Measurements from ENCODE around the gene TSPAN18.

The TSPAN18 gene

GRCh38 chr11:44876194-44876723 lies 149.5 kb downstream of the TSPAN18 start:
- DNase-seq, result no peak

DNA sequence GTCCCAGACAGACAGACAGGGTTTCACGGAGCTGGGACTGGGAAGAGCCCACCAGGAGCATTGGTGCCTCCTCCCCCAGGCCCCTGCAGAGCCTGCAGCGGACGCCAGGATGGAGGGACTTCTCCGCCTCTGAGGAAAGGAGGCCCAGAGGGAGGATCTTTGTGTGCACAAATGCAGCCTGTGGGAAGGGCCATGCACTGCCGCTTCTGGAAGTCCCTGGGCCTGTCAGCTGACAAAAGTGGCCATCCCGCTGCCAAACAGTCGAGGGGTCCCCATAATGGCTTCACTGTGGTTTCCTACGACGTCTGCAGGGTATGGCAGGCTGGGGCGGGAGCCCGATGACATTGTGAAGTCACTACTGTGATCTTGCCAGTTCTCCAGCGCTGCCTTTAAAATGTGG lies 150.1 kb downstream of the TSPAN18 start:
- no peak for DNase-seq

DNA sequence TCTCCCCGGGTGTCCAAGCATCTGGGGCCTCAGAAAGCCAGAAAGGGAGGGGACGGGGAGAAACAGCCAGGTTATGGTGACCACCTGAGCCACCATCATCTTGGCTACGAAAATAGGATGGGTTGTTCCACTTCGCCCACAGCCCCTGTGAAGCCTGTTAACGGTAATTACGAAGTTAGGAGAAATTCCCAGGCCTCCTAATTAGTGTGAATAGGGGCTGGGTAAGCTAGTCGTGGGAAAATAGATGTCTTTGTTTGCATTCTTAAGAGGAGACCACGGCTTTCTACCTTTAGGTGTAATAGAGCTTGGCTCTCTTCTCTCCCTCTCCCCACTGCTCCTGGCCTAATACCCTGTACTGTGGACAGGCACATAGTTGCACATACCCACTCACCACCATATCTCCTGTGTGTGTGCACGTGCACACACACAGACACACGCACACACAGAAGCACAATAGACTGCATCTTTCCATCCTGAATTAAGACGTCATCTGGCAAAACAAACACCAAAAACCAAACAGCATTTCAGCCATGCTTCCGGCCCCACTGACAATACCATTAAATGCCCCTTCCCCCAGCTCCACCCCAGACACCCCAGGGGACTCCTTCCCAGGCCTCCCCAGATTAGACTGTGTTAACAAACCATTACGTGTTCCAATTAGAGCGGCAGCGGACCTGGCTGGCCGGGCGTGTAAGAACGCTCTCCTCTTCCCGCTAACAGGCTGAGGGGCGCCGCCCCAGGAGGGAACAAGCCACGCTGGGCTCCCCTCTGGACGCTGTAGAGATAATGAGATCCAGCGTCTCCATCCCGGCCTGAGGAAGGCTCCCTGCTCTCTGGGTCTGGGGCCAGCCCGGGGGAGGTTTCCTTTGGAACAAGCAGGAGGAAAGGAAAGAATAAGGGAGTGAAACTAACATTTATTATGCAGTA lies 151.1 kb downstream of the TSPAN18 start:
- no peak for DNase-seq

GRCh38 chr11:44878711-44879110 lies 151.9 kb downstream of the TSPAN18 start:
- DNase-seq, result no peak

DNA sequence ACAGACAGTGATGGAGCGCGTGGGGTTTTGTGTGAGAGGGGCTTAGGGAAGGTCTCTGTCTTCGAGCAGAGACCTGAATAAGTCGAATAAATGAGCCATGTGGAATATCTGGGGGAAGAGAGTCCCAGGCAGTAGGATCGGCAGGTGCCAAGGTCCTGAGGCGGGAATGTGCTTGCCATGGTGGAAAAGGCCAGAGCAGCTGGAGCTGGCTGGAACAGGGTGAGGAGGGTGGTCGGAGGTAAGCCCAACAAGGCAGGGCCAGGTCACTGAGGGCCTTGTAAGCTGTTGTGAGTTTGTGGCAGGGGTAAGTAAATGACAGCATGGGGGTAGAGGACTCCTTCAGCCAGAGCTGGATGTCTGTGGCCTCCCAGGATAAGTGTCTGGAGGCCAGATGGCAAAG lies 152.7 kb downstream of the TSPAN18 start:
- DNase-seq, result no peak

- DNase-seq, result no peak
Measured at GRCh38 chr11:44880511-44880910, 153.7 kb downstream of the TSPAN18 start.

DNA sequence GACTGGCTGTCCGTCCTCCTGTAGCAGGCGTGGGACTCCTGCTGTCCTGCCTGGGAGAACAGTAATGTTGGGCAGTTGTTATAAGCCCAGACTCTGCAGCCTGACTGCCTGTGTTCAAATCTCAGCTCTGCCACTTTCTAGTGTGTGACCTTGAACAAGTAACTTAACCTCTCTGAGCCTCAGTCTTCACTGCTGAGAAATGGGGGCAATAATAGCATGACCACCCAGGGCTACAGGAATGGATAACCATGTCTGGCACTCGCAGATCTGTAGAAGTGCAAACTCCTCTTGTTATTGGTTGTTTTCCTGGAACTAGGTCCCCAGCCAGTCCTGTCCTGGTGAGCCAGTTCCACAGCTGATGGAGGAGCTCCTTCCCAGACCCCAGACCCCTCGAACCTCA lies 154.2 kb downstream of the TSPAN18 start:
- DNase-seq, result no peak

DNA sequence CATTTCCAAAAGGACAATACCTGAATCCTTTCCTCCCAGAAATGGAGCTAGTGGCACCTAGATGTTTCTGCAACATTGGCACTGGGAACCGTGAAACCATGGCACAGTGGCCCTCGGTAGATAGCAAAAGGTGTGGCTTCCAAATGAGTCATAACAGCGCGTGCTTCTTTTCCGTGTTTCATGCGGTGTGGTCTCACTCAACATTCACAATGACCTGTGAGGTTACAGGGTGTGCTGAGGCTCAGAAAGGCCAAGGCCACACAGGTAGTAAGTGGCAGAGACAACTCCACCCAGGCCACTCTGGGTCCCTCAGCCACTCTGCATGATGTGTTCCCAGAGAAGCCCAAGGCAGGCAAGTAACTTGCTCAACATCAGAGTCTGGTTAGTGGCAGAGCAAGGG lies 156.5 kb downstream of the TSPAN18 start:
- DNase-seq, result no peak

DNA sequence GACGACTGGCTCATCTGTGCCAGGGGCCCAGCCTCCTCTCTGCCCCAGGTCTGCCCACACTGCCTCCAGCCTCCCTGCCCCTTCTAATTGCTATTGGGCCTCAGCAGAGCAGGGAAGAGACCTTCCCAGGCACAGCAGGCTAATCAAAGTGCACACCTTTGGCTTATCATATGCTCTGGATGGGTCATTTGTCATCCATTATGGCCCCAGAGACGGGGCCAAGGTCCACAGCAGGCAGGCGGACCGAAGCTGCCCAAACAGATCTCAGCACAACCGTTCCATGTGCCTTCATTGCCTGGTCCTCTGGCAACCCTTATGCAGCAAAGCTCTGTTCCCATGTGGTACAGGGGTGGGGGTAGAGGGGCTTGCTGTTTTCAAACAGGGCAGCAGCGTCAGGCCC lies 157.3 kb downstream of the TSPAN18 start:
- no peak for DNase-seq

- DNase-seq, result no peak
Measured at GRCh38 chr11:44885065-44885810, 158.5 kb downstream of the TSPAN18 start.

DNA sequence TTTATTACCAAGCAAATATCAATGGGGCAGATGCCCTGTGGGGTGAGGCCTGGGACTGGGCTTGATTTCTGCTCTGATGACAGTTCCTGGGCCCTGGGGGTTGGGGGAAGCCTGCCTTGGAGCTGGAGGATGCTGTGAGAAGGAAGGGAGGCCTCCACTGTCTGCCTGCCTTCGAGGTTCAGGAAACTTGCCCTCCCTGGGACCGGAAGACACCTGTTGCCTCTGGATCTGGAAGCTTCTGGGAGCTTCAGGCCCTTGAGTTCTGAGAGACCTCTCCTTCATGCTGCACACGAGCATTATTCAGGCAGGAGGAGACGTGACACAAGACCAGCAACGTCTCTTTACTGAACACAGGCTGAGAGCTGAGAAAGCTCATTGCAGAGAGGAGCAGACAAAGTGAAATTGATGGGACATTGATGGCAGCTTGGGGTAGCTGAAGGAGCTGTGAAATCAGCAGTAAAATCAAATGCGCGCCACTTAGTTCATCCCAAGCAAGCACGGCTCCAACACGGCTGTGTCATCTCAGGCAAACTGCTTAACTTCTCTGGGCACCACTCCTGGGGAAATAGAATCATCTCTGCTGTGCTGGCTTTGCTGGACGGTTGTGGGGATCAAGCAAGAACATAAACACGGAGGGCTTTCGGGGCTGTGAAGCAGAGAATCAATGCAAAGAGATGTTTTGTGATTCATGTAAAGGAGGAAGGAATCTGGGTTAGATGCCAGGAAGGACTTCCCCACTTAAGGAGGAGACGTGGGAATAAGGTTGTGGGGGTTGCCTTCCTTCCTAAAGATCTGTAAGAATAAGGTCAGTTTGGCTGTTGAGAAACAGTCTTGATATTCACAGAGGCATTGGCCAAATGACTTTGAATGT lies 159.4 kb downstream of the TSPAN18 start:
- no peak for DNase-seq

- DNase-seq, result no peak
Measured at GRCh38 chr11:44886790-44887140, 160.0 kb downstream of the TSPAN18 start.

- no peak for DNase-seq
Measured at GRCh38 chr11:44887636-44888035, 160.9 kb downstream of the TSPAN18 start.

DNA sequence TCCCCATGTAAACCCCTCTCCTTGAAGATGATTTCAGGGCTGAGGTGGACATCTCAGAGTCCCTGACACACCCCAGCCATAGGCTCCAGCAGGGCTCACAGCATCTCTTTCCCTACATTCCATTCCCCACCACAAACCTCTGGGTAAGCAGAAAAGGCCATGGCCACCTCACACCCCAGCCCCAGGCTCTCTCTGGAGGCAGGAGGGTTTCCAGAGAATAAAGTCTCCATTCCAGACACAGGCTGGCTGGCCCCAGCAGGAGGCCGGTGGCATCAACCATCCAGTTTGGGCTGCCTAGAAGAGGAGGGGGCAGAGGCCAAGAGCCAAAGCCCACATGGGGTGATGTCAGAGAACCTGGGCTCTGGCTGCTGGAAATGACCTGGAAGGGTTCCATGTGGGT lies 162.5 kb downstream of the TSPAN18 start:
- DNase-seq, result no peak

DNA sequence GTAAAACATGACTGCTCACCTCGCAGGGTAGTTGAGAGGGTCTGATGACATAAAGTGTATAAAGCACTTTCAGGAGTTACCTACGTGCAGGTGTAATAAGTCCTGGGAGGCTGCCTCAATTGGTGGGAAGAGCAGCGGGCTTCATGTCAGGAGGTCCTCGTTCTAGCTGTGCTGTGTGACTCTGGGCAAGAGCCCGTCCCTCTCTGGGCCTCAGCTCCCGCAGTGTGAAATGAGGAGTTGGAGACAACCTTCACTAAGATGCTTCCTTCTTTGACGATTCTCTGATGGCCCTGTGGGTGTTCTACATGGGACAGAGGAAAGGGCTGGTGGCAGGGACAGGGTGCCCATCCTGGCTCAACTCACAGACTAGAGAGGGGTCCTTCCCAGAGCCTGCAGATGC lies 166.1 kb downstream of the TSPAN18 start:
- DNase-seq, result no peak

DNA sequence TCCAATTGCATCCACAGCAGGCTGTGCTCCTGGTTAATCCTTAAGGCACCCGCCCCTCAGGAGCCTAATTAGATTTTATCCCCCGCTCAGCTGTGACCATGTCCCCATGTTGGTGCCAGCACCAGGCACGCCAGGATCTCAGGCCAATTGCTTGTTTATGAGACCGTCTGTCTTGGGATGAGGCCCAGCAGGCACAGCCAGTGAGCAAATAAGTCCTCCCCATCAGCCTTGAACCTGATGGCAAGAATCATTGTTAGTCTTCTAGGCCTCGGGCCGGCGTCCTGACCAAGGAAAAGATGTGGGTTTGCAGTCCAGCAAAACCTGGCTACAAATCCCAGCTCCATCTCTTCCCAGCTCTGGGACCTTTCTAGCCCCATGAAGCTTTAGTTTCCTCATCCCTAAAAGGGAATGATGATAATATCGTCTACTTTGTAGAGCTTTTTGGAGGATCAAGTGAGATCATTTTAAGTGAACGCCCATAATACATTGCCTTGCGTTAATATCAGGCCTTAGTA lies 166.6 kb downstream of the TSPAN18 start:
- DNase-seq, result no peak

GRCh38 chr11:44893846-44894617 lies 167.3 kb downstream of the TSPAN18 start:
- peak; percentile 7 for DNase-seq

GRCh38 chr11:44899959-44900358 lies 173.2 kb downstream of the TSPAN18 start:
- no peak for DNase-seq

DNA sequence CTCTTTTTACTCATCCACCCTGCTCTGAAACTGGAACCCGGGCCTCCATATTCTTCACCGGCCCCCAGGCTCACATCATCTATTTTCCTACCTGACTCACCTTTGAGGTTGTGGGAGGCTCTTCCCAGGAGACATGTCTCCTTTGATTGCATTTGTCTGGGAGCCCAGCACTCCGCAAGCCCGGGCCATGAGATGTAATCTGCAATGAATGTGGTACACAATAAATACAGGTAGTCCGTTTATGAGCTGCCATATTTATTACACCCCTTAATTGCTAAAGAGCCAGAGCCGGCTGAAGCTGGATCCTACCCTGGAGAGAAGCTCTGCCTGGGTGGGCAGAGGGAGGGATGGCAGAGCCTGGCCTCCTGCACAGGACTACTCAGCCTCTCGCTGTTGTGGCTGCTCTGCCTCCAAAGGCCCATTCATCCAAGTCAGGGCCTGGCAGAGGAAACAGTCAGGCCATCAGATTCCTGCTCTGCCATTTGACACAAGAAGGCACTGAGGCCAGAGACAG lies 174.4 kb downstream of the TSPAN18 start:
- no peak for DNase-seq

DNA sequence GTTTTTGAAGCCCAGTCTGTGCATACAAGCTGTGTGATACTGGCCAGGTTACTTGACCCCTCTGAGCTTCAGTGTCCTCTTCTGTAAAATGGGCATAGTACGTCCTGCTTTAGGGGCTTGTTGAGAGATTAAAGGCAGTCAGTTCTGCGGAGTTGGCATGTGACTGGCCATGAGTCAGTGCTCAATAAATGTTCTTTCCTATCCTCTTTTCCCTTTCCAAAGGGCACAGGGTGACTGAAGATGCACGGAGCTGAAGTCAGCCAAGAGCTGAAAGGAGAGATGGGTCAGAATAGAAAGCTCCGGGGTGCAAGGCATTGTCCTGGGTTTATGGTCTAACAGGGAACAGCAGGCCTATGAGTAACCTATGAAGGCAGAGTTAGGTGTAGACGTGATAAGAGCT lies 175.0 kb downstream of the TSPAN18 start:
- no peak for DNase-seq

GRCh38 chr11:44903035-44903434 lies 176.3 kb downstream of the TSPAN18 start:
- DNase-seq, result no peak

DNA sequence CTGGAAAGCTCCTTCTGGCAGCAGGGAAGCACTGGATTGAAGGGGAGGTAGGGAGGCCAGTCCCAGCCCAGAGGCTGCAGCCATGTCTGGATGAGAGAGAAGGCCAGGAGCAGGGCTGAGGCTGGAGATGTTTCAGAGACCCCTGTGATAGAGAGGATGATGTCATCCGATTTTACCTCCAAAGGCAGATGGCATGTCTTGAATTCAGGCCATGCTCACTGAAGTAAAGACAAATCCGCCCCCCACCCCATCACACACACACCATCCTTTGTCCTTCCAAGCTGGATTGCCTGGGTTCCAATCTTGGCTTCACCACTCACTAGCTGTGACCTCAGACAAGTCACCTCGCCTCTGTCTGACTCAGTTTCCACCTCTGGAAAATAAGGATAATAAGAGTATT lies 176.8 kb downstream of the TSPAN18 start:
- DNase-seq, result no peak
